Tracheal epithelial cell (primary cell): Measurements from ENCODE around the gene ACOX3. TPM values are rescaled to one million over a fixed set of nuclear protein-coding genes. Genes with fewer than 3 reads are reported as not detected.

Experiments used
- total RNA-seq: library from RNA; depleted of rRNA; stranded (reverse); fragments of >200 nt; gene quantifications from 2 replicates; pipeline ENCODE4 v1.2.1, GENCODE V29; 2014

Gene ACOX3
- 20.0 and 24.3 TPM in 2 replicates for total RNA-seq

GRCh38 chr4:8440492-8441311, at the start of gene ACOX3, which contains the start of gene TRMT44:
TSS of gene ACOX3 (minus strand) at chr4:8440723. CDS start at chr4:8416521, 24,202 bp downstream.
TSS of gene TRMT44 (plus strand) at chr4:8440777. CDS start at chr4:8440823, 46 bp downstream.

Other genes with a start within 250 kb of the ACOX3 start
- gene SH3TC1, start 241.4 kb downstream of the ACOX3 start, total RNA-seq = 55.2 and 65.4 TPM in 2 replicates
- gene HTRA3, start 171.0 kb downstream of the ACOX3 start, total RNA-seq = not detected in 2 replicates
- 14.7 and 22.9 TPM in 2 replicates for gene TRMT44, start 54 bp upstream of the ACOX3 start, total RNA-seq
- not detected in 2 replicates for gene GPR78, start 139.7 kb upstream of the ACOX3 start, total RNA-seq
- 0.48 TPM in 1 of 2 replicates, not detected in the other for gene CPZ, start 152.0 kb upstream of the ACOX3 start, total RNA-seq